Activated T-cell treated with anti-CD3 and anti-CD28 coated beads, Interleukin-2, amount 50 U/mL, for 4 hours (primary cell): ENCODE data around the gene OR52N1. TPM values are rescaled to one million over a fixed set of nuclear protein-coding genes. Genes with fewer than 3 reads are reported as not detected.

Source experiments
- ATAC-seq, 2 donors: fragments of 200-7000 bp; cut with Tn5 transposase; one replicate each; pipeline ENCODE4 v1.10.0; 2021
- DNase-seq: peaks from one replicate; pipeline ENCODE4 v3.0.0-alpha.2; 2020
- H3K27me3 Mint-ChIP-seq: one replicate; pipeline ENCODE4 v1.8.0; 2021; ENCODE audit warnings: low read depth, mixed read lengths
- H3K36me3 Mint-ChIP-seq: one replicate; pipeline ENCODE4 v1.8.0; 2022; ENCODE audit warnings: mixed read lengths; ENCODE audit not compliant: insufficient read depth
- H3K4me1 Mint-ChIP-seq: one replicate; pipeline ENCODE4 v1.8.0; 2021; ENCODE audit warnings: low read depth, mixed read lengths
- H3K4me3 Mint-ChIP-seq: one replicate; pipeline ENCODE4 v1.8.0; 2021; ENCODE audit warnings: mild to moderate bottlenecking, moderate library complexity, mixed read lengths
- H3K9me3 Mint-ChIP-seq: one replicate; pipeline ENCODE4 v1.8.0; 2021; ENCODE audit warnings: mixed read lengths
- total RNA-seq, 3 donors: library from RNA; stranded (reverse); gene quantifications; one replicate each; pipeline ENCODE4 v1.2.1, GENCODE V29; 2021

Gene OR52N1
- total RNA-seq: not detected

GRCh38 chr11:5791165-5791564 is at the start of gene OR52N1:
Gene OR52N1, minus strand, starts transcription at chr11:5791265. Its CDS starts 2,449 bp downstream, at chr11:5788816.
- no peak within 1 kb of the TSS for H3K4me3 Mint-ChIP-seq
- peaks cover 4% of the 10 kb centered on the region for H3K27me3 Mint-ChIP-seq
- DNase-seq (no peak), ATAC-seq (no peak)
- H3K4me1 Mint-ChIP-seq: no peaks in the 10 kb centered on the region
- H3K9me3 Mint-ChIP-seq: no peaks in the 10 kb centered on the region
- no peaks in the 10 kb centered on the region for H3K36me3 Mint-ChIP-seq

GRCh38 chr11:5837695-5838094 is 46.6 kb upstream of the OR52N1 start:
- Mint-ChIP-seq H3K27me3 (peaks cover 33% of the 10 kb centered on the region), H3K4me1 (no peaks in the 10 kb centered on the region), H3K4me3 (no peak overlapping the region)

GRCh38 chr11:5833446-5833845 is 42.4 kb upstream of the OR52N1 start:
- peaks cover 18% of the 10 kb centered on the region for H3K27me3 Mint-ChIP-seq
- DNase-seq: no peak
- H3K4me1 Mint-ChIP-seq: no peaks in the 10 kb centered on the region
- H3K9me3 Mint-ChIP-seq: no peaks in the 10 kb centered on the region
- no peak for ATAC-seq
- H3K36me3 Mint-ChIP-seq: no peaks in the 10 kb centered on the region
- no peak overlapping the region for H3K4me3 Mint-ChIP-seq

More at GRCh38 chr11:5837695-5838094, 46.6 kb upstream of the OR52N1 start:
- ATAC-seq (no peak), DNase-seq (no peak)
- H3K9me3 Mint-ChIP-seq: no peaks in the 10 kb centered on the region
- no peaks in the 10 kb centered on the region for H3K36me3 Mint-ChIP-seq

- no peak for ATAC-seq
- no peaks in the 10 kb centered on the region for H3K9me3 Mint-ChIP-seq
- no peaks in the 10 kb centered on the region for H3K36me3 Mint-ChIP-seq
- peaks cover 8% of the 10 kb centered on the region for H3K27me3 Mint-ChIP-seq
- DNase-seq: no peak
- no peak overlapping the region for H3K4me3 Mint-ChIP-seq
- H3K4me1 Mint-ChIP-seq: no peaks in the 10 kb centered on the region
These were observed 40.2 kb upstream of the OR52N1 start for GRCh38 chr11:5831196-5831829.

GRCh38 chr11:5818245-5818886 is 27.3 kb upstream of the OR52N1 start:
- H3K4me3 Mint-ChIP-seq: peak overlapping the region; percentile 73
- ATAC-seq: no peak
- peaks cover 8% of the 10 kb centered on the region for H3K4me1 Mint-ChIP-seq
- H3K36me3 Mint-ChIP-seq: no peaks in the 10 kb centered on the region
- H3K27me3 Mint-ChIP-seq: no peaks in the 10 kb centered on the region
- no peak for DNase-seq
- no peaks in the 10 kb centered on the region for H3K9me3 Mint-ChIP-seq

GRCh38 chr11:5815534-5815933 is 24.5 kb upstream of the OR52N1 start:
- Mint-ChIP-seq H3K9me3 (no peaks in the 10 kb centered on the region), H3K4me1 (peaks cover 8% of the 10 kb centered on the region), H3K36me3 (no peaks in the 10 kb centered on the region), H3K4me3 (no peak overlapping the region), H3K27me3 (no peaks in the 10 kb centered on the region)
- ATAC-seq (no peak), DNase-seq (no peak)

GRCh38 chr11:5809905-5810795 is 19.1 kb upstream of the OR52N1 start:
- peaks cover 7% of the 10 kb centered on the region for H3K4me1 Mint-ChIP-seq
- no peaks in the 10 kb centered on the region for H3K36me3 Mint-ChIP-seq
- no peak for DNase-seq
- no peaks in the 10 kb centered on the region for H3K9me3 Mint-ChIP-seq
- no peak for ATAC-seq
- H3K4me3 Mint-ChIP-seq: no peak overlapping the region
- peaks cover 13% of the 10 kb centered on the region for H3K27me3 Mint-ChIP-seq

- Mint-ChIP-seq H3K36me3 (no peaks in the 10 kb centered on the region), H3K27me3 (peaks cover 18% of the 10 kb centered on the region), H3K9me3 (peaks cover 4% of the 10 kb centered on the region), H3K4me1 (peaks cover 7% of the 10 kb centered on the region), H3K4me3 (peak overlapping the region; percentile 86)
- ATAC-seq (peak; percentile 34 to 46), DNase-seq (no peak)
These were observed 18.1 kb upstream of the OR52N1 start for GRCh38 chr11:5809122-5809519.

GRCh38 chr11:5808500-5809121 is 17.5 kb upstream of the OR52N1 start, which contains the start of gene OR52N2:
Gene OR52N2, plus strand, starts transcription at chr11:5808924. Its CDS starts 11,412 bp downstream, at chr11:5820336.
- Mint-ChIP-seq H3K36me3 (no peaks in the 10 kb centered on the region), H3K4me3 (peak within 1 kb of the TSS; percentile 86), H3K4me1 (peaks cover 7% of the 10 kb centered on the region), H3K27me3 (peaks cover 18% of the 10 kb centered on the region), H3K9me3 (peaks cover 8% of the 10 kb centered on the region)
- peak; percentile 68 for DNase-seq
- ATAC-seq: peak; percentile 78 to 84

GRCh38 chr11:5807580-5807979 is 16.5 kb upstream of the OR52N1 start:
- H3K4me1 Mint-ChIP-seq: peaks cover 7% of the 10 kb centered on the region
- ATAC-seq (no peak), DNase-seq (no peak)
- no peaks in the 10 kb centered on the region for H3K36me3 Mint-ChIP-seq
- no peak overlapping the region for H3K4me3 Mint-ChIP-seq
- peaks cover 8% of the 10 kb centered on the region for H3K9me3 Mint-ChIP-seq
- H3K27me3 Mint-ChIP-seq: peaks cover 18% of the 10 kb centered on the region

GRCh38 chr11:5803982-5804381 is 12.9 kb upstream of the OR52N1 start:
- H3K4me3 Mint-ChIP-seq: no peak overlapping the region
- H3K36me3 Mint-ChIP-seq: no peaks in the 10 kb centered on the region
- H3K27me3 Mint-ChIP-seq: peaks cover 18% of the 10 kb centered on the region
- H3K4me1 Mint-ChIP-seq: peaks cover 3% of the 10 kb centered on the region
- DNase-seq: no peak
- peaks cover 8% of the 10 kb centered on the region for H3K9me3 Mint-ChIP-seq
- no peak for ATAC-seq

GRCh38 chr11:5796541-5796940 is 5.5 kb upstream of the OR52N1 start:
- Mint-ChIP-seq H3K4me3 (no peak overlapping the region), H3K4me1 (no peaks in the 10 kb centered on the region), H3K36me3 (no peaks in the 10 kb centered on the region), H3K27me3 (peaks cover 21% of the 10 kb centered on the region), H3K9me3 (no peaks in the 10 kb centered on the region)
- no peak for DNase-seq
- ATAC-seq: no peak

- no peaks in the 10 kb centered on the region for H3K36me3 Mint-ChIP-seq
- DNase-seq (no peak), ATAC-seq (no peak)
- H3K4me3 Mint-ChIP-seq: no peak within 1 kb of the TSS
- no peaks in the 10 kb centered on the region for H3K4me1 Mint-ChIP-seq
- H3K27me3 Mint-ChIP-seq: peaks cover 4% of the 10 kb centered on the region
- no peaks in the 10 kb centered on the region for H3K9me3 Mint-ChIP-seq
These were observed 7.8 kb downstream of the OR52N1 start, which contains the start of gene OR52N5 for GRCh38 chr11:5783255-5783654. Gene OR52N5, minus strand, starts transcription at chr11:5783355. Its CDS starts 4,721 bp downstream, at chr11:5778634.

GRCh38 chr11:5767056-5767455 is 24.0 kb downstream of the OR52N1 start:
- H3K4me3 Mint-ChIP-seq: no peak overlapping the region

More at GRCh38 chr11:5767056-5767455, 24.0 kb downstream of the OR52N1 start:
- DNase-seq: no peak
- H3K27me3 Mint-ChIP-seq: no peaks in the 10 kb centered on the region
- H3K9me3 Mint-ChIP-seq: no peaks in the 10 kb centered on the region
- ATAC-seq: no peak
- no peaks in the 10 kb centered on the region for H3K36me3 Mint-ChIP-seq
- H3K4me1 Mint-ChIP-seq: no peaks in the 10 kb centered on the region
